ENCODE data around the gene ERMN. TPM values are rescaled to one million over a fixed set of nuclear protein-coding genes. Genes with fewer than 3 reads are reported as not detected.

ERMN gene
- total RNA-seq, 3 donors from 2014 or later (not counting 1 experiment from before 2014, with no cell fraction given): 13.5 to 14.4 (median 14.0) TPM

DNA sequence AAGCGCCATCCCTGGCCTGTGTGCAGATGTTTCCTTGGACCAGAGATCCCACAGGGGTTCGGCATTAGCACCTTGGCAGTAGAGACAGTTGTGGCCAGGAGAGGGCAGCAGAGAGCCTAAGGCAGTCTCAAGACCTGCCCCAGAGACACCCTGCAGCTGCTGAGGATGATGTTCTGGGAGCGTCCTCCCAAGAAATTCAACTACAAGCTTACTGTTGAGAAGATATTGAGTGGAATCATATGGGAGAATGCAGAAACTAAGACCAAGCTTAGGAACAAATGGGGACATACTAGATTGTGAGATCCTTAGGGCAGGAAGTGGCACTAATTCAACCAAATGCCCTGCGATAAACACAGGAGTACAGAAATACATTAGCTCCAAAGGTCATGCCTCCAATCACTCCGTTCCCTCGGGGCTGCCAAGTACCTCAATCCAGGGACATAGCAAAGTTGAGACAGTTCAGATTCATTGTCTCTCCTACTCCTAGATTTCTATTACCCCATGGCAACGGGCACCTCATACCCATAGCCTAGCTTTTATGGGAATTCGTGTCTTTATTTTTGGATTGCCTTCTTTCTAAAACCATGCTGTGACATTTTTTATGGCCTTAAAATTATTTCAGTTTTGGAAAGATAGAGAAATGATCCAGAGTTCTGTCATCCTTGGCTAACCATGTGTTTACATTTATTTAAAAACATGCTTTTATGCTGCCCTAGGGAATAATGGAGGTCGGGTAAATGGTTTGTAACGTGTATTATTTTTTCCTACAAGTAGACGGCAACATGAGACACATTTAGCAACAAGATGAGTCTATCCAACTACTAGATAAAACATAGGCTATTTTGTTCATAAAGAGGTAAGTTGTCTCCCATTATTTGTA, 2.2 kb upstream of the ERMN start:
- WGBS (ENCODE audit: insufficient coverage): 40% methylated on average over 8 of the region's 11 CpGs
- DNase-seq (peak; percentile 76 to 94), ATAC-seq (peak; percentile 93 to 98 (median 95))
- Mint-ChIP-seq H3K4me1 (peaks cover 33 to 41% of the 10 kb centered on the region in 2 donors), H3K4me3 (peak overlapping the region; percentile 37), H3K9me3 (no peaks in the 10 kb centered on the region), H3K36me3 (no peaks in the 10 kb centered on the region), H3K27ac (peak overlapping the region in 1 of 2 donors; percentile 46), H3K27me3 (ENCODE audit: low read depth in 2 of 2) (no peaks in the 10 kb centered on the region)
- Histone ChIP-seq H3K27ac (ENCODE audit: low read length) (no peak overlapping the region), H3K4me3 (ENCODE audit: low read length) (no peak overlapping the region), H3K27me3 (ENCODE audit: control insufficient read depth, insufficient read depth, low read length) (no peaks in the 10 kb centered on the region), H3K4me1 (ENCODE audit: control insufficient read depth, insufficient read depth, low read length) (peaks cover 22% of the 10 kb centered on the region), H3K36me3 (ENCODE audit: control insufficient read depth, insufficient read depth, low read length) (no peaks in the 10 kb centered on the region), H3K9me3 (ENCODE audit: control insufficient read depth, insufficient read depth, low read length) (no peaks in the 10 kb centered on the region)
- intact Hi-C loops (cut with micrococcal nuclease): loop anchor here (1.0 to 5.0 kb wide), 3 partner anchors 114 to 269 kb away; partner anchors contain the start of gene CYTIP
- TF ChIP-seq, protein P1, sequence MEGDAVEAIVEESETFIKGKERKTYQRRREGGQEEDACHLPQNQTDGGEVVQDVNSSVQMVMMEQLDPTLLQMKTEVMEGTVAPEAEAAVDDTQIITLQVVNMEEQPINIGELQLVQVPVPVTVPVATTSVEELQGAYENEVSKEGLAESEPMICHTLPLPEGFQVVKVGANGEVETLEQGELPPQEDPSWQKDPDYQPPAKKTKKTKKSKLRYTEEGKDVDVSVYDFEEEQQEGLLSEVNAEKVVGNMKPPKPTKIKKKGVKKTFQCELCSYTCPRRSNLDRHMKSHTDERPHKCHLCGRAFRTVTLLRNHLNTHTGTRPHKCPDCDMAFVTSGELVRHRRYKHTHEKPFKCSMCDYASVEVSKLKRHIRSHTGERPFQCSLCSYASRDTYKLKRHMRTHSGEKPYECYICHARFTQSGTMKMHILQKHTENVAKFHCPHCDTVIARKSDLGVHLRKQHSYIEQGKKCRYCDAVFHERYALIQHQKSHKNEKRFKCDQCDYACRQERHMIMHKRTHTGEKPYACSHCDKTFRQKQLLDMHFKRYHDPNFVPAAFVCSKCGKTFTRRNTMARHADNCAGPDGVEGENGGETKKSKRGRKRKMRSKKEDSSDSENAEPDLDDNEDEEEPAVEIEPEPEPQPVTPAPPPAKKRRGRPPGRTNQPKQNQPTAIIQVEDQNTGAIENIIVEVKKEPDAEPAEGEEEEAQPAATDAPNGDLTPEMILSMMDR (IDR thresholded peaks at IDR 0.05): peak; percentile 93

DNA sequence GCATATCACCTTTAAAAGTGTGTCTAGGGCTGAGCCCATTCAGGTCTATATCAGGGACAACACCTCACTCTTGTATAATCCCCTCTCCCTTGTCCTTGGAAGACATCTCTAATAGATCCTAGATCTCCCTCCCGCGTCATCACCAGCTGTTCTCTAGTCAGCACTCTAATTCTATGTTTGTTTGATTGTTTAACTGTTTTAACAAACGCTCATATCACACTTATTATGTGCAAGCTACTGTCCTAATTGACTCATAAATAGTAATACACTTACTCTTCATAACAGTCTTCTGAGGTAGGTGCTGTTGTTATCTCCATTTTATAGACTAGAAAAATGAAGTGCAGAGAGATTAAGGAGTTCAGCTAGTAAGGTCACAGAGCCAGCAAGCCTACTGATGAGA, 1.6 kb upstream of the ERMN start:
- H3K27ac Mint-ChIP-seq: peak overlapping the region in 1 of 2 donors; percentile 46
- peak in 2 of 3 donors; percentile 4 to 14 for ATAC-seq
- no peak overlapping the region for H3K4me3 ChIP-seq (ENCODE audit: low read length)

DNA sequence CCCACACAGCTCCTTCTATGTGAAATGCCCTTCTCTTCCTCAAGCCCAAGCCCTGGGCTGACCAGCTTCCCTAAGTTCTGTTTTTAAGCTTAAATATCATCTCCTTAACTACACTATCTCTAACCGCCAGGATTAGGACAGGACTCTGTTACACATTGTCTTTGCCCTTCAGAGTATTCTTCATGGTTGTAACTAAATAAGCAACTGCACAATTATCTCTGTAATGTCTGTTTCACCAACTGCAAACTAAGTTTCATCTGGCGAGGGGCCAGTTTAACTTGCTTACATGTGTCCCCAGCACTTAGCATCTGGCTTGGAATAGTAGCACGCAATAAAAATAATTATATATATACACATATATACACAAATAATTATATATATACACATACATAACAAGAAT, 1.1 kb upstream of the ERMN start:
- Mint-ChIP-seq H3K36me3 (peaks cover 3% of the 10 kb centered on the region), H3K27me3 (ENCODE audit: low read depth in 2 of 2) (no peaks in the 10 kb centered on the region), H3K4me3 (no peak overlapping the region), H3K4me1 (peaks cover 23 to 32% of the 10 kb centered on the region in 2 donors), H3K27ac (no peak overlapping the region), H3K9me3 (no peaks in the 10 kb centered on the region)
- Histone ChIP-seq H3K27me3 (ENCODE audit: control insufficient read depth, insufficient read depth, low read length) (no peaks in the 10 kb centered on the region), H3K36me3 (ENCODE audit: control insufficient read depth, insufficient read depth, low read length) (no peaks in the 10 kb centered on the region), H3K27ac (ENCODE audit: low read length) (no peak overlapping the region), H3K4me3 (ENCODE audit: low read length) (no peak overlapping the region), H3K4me1 (ENCODE audit: control insufficient read depth, insufficient read depth, low read length) (peaks cover 15% of the 10 kb centered on the region), H3K9me3 (ENCODE audit: control insufficient read depth, insufficient read depth, low read length) (no peaks in the 10 kb centered on the region)
- WGBS (ENCODE audit: insufficient coverage): 92% methylated on average over 2 of the region's 3 CpGs
- TF ChIP-seq, protein P1 (IDR thresholded peaks at IDR 0.05): no peak
- DNase-seq (no peak), ATAC-seq (no peak)
- intact Hi-C loops (cut with micrococcal nuclease): loop anchor here (1.0 to 5.0 kb wide), 3 partner anchors 116 to 271 kb away; partner anchors contain the start of gene CYTIP

More for the DNA sequence above, 1.6 kb upstream of the ERMN start:
- Mint-ChIP-seq H3K4me3 (no peak overlapping the region), H3K36me3 (no peaks in the 10 kb centered on the region), H3K9me3 (no peaks in the 10 kb centered on the region), H3K4me1 (peaks cover 26 to 34% of the 10 kb centered on the region in 2 donors), H3K27me3 (ENCODE audit: low read depth in 2 of 2) (no peaks in the 10 kb centered on the region)
- no peaks in the 10 kb centered on the region for H3K27me3 ChIP-seq (ENCODE audit: control insufficient read depth, insufficient read depth, low read length)
- H3K27ac ChIP-seq (ENCODE audit: low read length): no peak overlapping the region
- DNase-seq: no peak
- TF ChIP-seq, protein P1 (IDR thresholded peaks at IDR 0.05): no peak
- no peaks in the 10 kb centered on the region for H3K36me3 ChIP-seq (ENCODE audit: control insufficient read depth, insufficient read depth, low read length)
- intact Hi-C loops (cut with micrococcal nuclease): loop anchor here (1.0 to 5.0 kb wide), 3 partner anchors 115 to 270 kb away; partner anchors contain the start of gene CYTIP
- WGBS (ENCODE audit: insufficient coverage): 100% methylated on average over 2 of the region's 3 CpGs
- H3K4me1 ChIP-seq (ENCODE audit: control insufficient read depth, insufficient read depth, low read length): peaks cover 20% of the 10 kb centered on the region
- no peaks in the 10 kb centered on the region for H3K9me3 ChIP-seq (ENCODE audit: control insufficient read depth, insufficient read depth, low read length)
